B cell (primary cell): ENCODE results near the gene RANBP10. TPM values are rescaled to one million over a fixed set of nuclear protein-coding genes. Genes with fewer than 3 reads are reported as not detected.

Experiments
- ATAC-seq: fragments of 200-7000 bp; cut with Tn5 transposase; one replicate; pipeline ENCODE4 v1.10.0; 2021; ENCODE audit warnings: low read depth, mild to moderate bottlenecking, moderate number of reproducible peaks, moderate library complexity
- CTCF ChIA-PET: fragments of 350-600 bp; sonication (Branson Sonifier 250); formaldehyde crosslinking; loops from one replicate; lab custom pipeline; 2021; ENCODE audit warnings: antibody characterized with exemption, inconsistent platforms; lab: Charles Lee
- POLR2A ChIA-PET: fragments of 350-600 bp; sonication (Branson Sonifier 250); formaldehyde crosslinking; loops from one replicate; lab custom pipeline; 2021; ENCODE audit warnings: antibody characterized with exemption; lab: Charles Lee
- DNase-seq: peaks from one replicate; pipeline ENCODE4 v3.0.0; 2013
- H2AFZ ChIP-seq: 2 replicates; pipeline ENCODE4 v1.6.1; 2012; ENCODE audit warnings: mild to moderate bottlenecking, low read depth, low read length; ENCODE audit not compliant: insufficient read depth, poor library complexity, severe bottlenecking
- H3K27ac ChIP-seq, 2 donors: 1 replicate in 1 of 2; 2 replicates in 1 of 2; pipeline ENCODE4 v1.5.1; 2012 to 2013; ENCODE audit warnings: low read length in 2 of 2, mild to moderate bottlenecking in 2 of 2, moderate library complexity in 1 of 2
- H3K27me3 ChIP-seq, 4 experiments: fragments of 200-600 bp in 1 of 4; sonication (generic) in 1 of 4; replicated peaks in 1 of 4; 1 replicate in 2 of 4; 2 replicates in 2 of 4; pipeline versions ENCODE4 v1.6.1 to v1.7.0; 2013 to 2016; ENCODE audit warnings: low read length in 3 of 4, mild to moderate bottlenecking in 2 of 4, mixed read lengths in 1 of 4, moderate library complexity in 1 of 4; ENCODE audit not compliant: insufficient read depth in 4 of 4, control insufficient read depth in 3 of 4; ENCODE audit errors: control extremely low read depth in 1 of 4
- H3K36me3 ChIP-seq, 2 experiments: replicated peaks in 1 of 2; 1 replicate in 1 of 2; 2 replicates in 1 of 2; pipeline versions ENCODE4 v1.6.1 to v1.7.1; 2013; ENCODE audit warnings: low read length in 1 of 2; ENCODE audit not compliant: insufficient read depth in 2 of 2, control insufficient read depth in 1 of 2; ENCODE audit errors: control extremely low read depth in 1 of 2, extremely low read depth in 1 of 2
- H3K4me1 ChIP-seq, 2 donors: fragments of 200-600 bp in 1 of 2; sonication (generic) in 1 of 2; 1 replicate in 1 of 2; 2 replicates in 1 of 2; pipeline versions ENCODE4 v1.5.1 to v1.6.1; 2013 to 2017; ENCODE audit warnings: low read length in 2 of 2; ENCODE audit not compliant: control insufficient read depth in 2 of 2, insufficient read depth in 2 of 2
- H3K4me2 ChIP-seq: replicated peaks from 2 replicates; pipeline ENCODE3; 2012; ENCODE audit warnings: mild to moderate bottlenecking, low read depth, low read length; ENCODE audit not compliant: poor library complexity, severe bottlenecking
- H3K4me3 ChIP-seq, 5 experiments: fragments of 200-600 bp in 1 of 5; sonication (generic) in 1 of 5; 1 replicate in 3 of 5; 2 replicates in 2 of 5; pipeline versions ENCODE4 v1.5.1 to v1.7.0; 2011 to 2016; ENCODE audit warnings: low read length in 4 of 5, mild to moderate bottlenecking in 4 of 5, low read depth in 2 of 5, control low read depth in 1 of 5, moderate library complexity in 1 of 5; ENCODE audit not compliant: insufficient read depth in 1 of 5; ENCODE audit errors: control extremely low read depth in 1 of 5, extremely low read depth in 1 of 5
- H3K79me2 ChIP-seq: fragments of 200-600 bp; sonication (generic); one replicate; pipeline ENCODE4 v1.6.0; 2016; ENCODE audit warnings: low read length; ENCODE audit not compliant: control insufficient read depth, insufficient read depth
- H3K9ac ChIP-seq: fragments of 200-600 bp; sonication (generic); 2 replicates; pipeline ENCODE4 v1.6.1; 2017; ENCODE audit warnings: mild to moderate bottlenecking, low read length, moderate library complexity
- H3K9me3 ChIP-seq, 3 donors: one replicate each; pipeline versions ENCODE4 v1.6.1 to v1.7.1; 2013; ENCODE audit warnings: low read length in 2 of 3; ENCODE audit not compliant: control insufficient read depth in 2 of 3, insufficient read depth in 1 of 3; ENCODE audit errors: control extremely low read depth in 1 of 3
- H4K20me1 ChIP-seq: 2 replicates; pipeline ENCODE4 v1.6.0; 2012; ENCODE audit warnings: mild to moderate bottlenecking, low read length; ENCODE audit not compliant: insufficient read depth, control insufficient read depth, poor library complexity, severe bottlenecking
- H3K27ac Mint-ChIP-seq: one replicate; pipeline ENCODE4 v1.8.0; 2021; ENCODE audit warnings: mixed read lengths
- H3K27me3 Mint-ChIP-seq: one replicate; pipeline ENCODE4 v1.8.0; 2021; ENCODE audit warnings: mixed read lengths
- H3K4me1 Mint-ChIP-seq: one replicate; pipeline ENCODE4 v1.8.0; 2021; ENCODE audit warnings: mixed read lengths
- H3K4me3 Mint-ChIP-seq: one replicate; pipeline ENCODE4 v1.8.0; 2021; ENCODE audit warnings: mixed read lengths
- H3K9me3 Mint-ChIP-seq: one replicate; pipeline ENCODE4 v1.8.0; 2022; ENCODE audit warnings: mixed read lengths; ENCODE audit not compliant: insufficient read depth
- CTCF ChIP-seq: fragments of 200-600 bp; IDR thresholded peaks from one replicate; pipeline ENCODE4 v1.8.0; 2022; ENCODE audit warnings: antibody characterized with exemption, mild to moderate bottlenecking
- EZH2 ChIP-seq: IDR thresholded peaks from 2 replicates; pipeline ENCODE4 v1.6.1; 2012; ENCODE audit warnings: borderline replicate concordance, low read depth, mild to moderate bottlenecking, moderate library complexity, low read length; ENCODE audit not compliant: insufficient read depth, poor library complexity, severe bottlenecking
- WGBS: methylation state at CpG from one replicate; pipeline ENCODE4 v1.1.5; 2013; ENCODE audit warnings: missing lambda C conversion rate; ENCODE audit not compliant: insufficient coverage; 5-methylcytosine and 5-hydroxymethylcytosine counted together
- intact Hi-C: fragments of 100-400 bp; cut with micrococcal nuclease; formaldehyde crosslinking; loops from one replicate; pipeline ENCODE4 v1.10.0; 2022
- polyA plus RNA-seq: library from polyadenylated mRNA; depleted of rRNA; stranded (reverse); fragments of >200 nt; gene quantifications from 2 replicates; pipeline ENCODE4 v1.2.3, GENCODE V29; 2012
- total RNA-seq, 2 donors: library from RNA; stranded (reverse); fragments of 120-200 nt in 1 of 2; gene quantifications; 1 replicate in 1 of 2; 2 replicates in 1 of 2; pipeline versions ENCODE4 v1.2.3 to v1.2.4, GENCODE V29; 2013 to 2022

RANBP10 gene
- total and polyA plus RNA-seq, 2 donors (not counting 1 experiment from before 2014, with no cell fraction given) = 29.0 to 32.2 TPM

- Mint-ChIP-seq H3K27me3 (no peaks in the 10 kb centered on the region), H3K4me3 (peak within 1 kb of the TSS; percentile 92), H3K27ac (peak within 1 kb of the TSS; percentile 91), H3K9me3 (no peaks in the 10 kb centered on the region), H3K4me1 (peaks cover 46% of the 10 kb centered on the region)
- POLR2A ChIA-PET = interaction anchor here (2.0 kb wide), 1 partner anchor 41 kb away, joined by 11 read pairs; the partner anchor contains the start of genes RANBP10 and TSNAXIP1
- H4K20me1 ChIP-seq = peaks cover 41% of the 10 kb centered on the region
- intact Hi-C loops = loop anchor here (2.0 to 10.0 kb wide), 3 partner anchors 46 to 1092 kb away; partner anchors contain the start of genes DYNC1LI2, PSKH1 and TMEM208
- H3K4me1 ChIP-seq = peaks cover 35 to 49% of the 10 kb centered on the region in 2 donors
- no peak for TF ChIP-seq CTCF
- TF ChIP-seq EZH2 = no peak
- no peaks in the 10 kb centered on the region for H3K27me3 ChIP-seq
- peaks cover 0 to 5% (median 0%) of the 10 kb centered on the region in 3 donors for H3K9me3 ChIP-seq
- DNase-seq (no peak), ATAC-seq (peak; percentile 38)
- CTCF ChIA-PET = interaction anchor here (1.4 to 3.5 kb wide), 3 partner anchors 31 to 175 kb away, joined by 7 to 12 read pairs (median 8); no protein-coding TSS in a partner anchor
- peak within 1 kb of the TSS; percentile 85 for H3K9ac ChIP-seq
- H3K27ac ChIP-seq = peak within 1 kb of the TSS; percentile 54 to 81
- peaks cover 74% of the 10 kb centered on the region for H3K79me2 ChIP-seq
- peak within 1 kb of the TSS; percentile 93 for H2AFZ ChIP-seq
- under 1% methylated on average over 58 of the region's 62 CpGs for WGBS
- H3K4me2 ChIP-seq = peak within 1 kb of the TSS; percentile 97
- H3K4me3 ChIP-seq = peak within 1 kb of the TSS; percentile 64 to 92 (median 85)
- H3K36me3 ChIP-seq = no peaks in the 10 kb centered on the region
Observed at GRCh38 chr16:67847064-67847861, 40.9 kb upstream of the RANBP10 start, which contains the start of gene CENPT. CENPT (minus strand) TSS chr16:67847693; CDS start chr16:67833859, 13,834 bp downstream.
